Right lobe of liver (tissue), 4 donors: ENCODE results near the gene MYT1.

Experiments
- POLR2A ChIP-seq: fragments of 450-650 bp; IDR thresholded peaks from one replicate; pipeline ENCODE4 v1.6.1; 2017; ENCODE audit warnings: antibody characterized with exemption, mild to moderate bottlenecking
- TF ChIP-seq, protein P1 (sequence below), 4 donors: fragments of 200-600 bp in 3 of 4; fragments of 450-650 bp in 1 of 4; IDR thresholded peaks; one replicate each; pipeline versions ENCODE4 v1.5.1 to v1.8.0; 2016 to 2022; ENCODE audit warnings: antibody characterized with exemption in 4 of 4, mild to moderate bottlenecking in 2 of 4
- donor health status: DM: no; HTN: no; CAD: no.
- donor health status: DM: no; HTN: no; CAD: no.
- donor health status: DM: no; HTN: yes; CAD: no.

DNA sequence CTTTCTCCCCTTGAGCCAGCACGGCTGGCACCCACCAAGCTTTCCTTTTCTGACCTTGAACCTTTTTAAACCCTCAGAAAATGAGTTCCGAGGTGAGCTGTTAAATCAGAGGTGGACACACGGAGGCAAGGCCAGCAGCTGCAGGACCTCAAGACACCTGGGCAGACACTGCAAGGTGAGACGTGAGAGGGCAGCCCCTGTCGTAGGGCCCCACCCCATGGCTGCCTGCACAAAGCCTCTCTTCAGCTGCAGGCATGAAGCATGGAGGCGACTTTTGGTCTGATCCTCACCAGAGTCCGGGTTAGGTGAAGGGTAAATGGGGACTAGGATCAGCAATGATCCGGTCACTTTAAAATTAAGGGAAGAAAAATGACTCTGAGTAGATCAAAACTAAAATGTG, 25.7 kb downstream of the MYT1 start:
- TF ChIP-seq, protein P1, sequence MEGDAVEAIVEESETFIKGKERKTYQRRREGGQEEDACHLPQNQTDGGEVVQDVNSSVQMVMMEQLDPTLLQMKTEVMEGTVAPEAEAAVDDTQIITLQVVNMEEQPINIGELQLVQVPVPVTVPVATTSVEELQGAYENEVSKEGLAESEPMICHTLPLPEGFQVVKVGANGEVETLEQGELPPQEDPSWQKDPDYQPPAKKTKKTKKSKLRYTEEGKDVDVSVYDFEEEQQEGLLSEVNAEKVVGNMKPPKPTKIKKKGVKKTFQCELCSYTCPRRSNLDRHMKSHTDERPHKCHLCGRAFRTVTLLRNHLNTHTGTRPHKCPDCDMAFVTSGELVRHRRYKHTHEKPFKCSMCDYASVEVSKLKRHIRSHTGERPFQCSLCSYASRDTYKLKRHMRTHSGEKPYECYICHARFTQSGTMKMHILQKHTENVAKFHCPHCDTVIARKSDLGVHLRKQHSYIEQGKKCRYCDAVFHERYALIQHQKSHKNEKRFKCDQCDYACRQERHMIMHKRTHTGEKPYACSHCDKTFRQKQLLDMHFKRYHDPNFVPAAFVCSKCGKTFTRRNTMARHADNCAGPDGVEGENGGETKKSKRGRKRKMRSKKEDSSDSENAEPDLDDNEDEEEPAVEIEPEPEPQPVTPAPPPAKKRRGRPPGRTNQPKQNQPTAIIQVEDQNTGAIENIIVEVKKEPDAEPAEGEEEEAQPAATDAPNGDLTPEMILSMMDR (IDR thresholded peaks at IDR 0.05), result no peak
- no peak for TF ChIP-seq POLR2A
